Astrocyte (in vitro differentiated cells and primary cell): Measurements from ENCODE around the gene LMNTD2. TPM values are rescaled to one million over a fixed set of nuclear protein-coding genes. Genes with fewer than 3 reads are reported as not detected.
"Not testable (repeated sequence)": the region's sequence is repeated elsewhere in the genome, so short reads cannot be mapped to it uniquely, and the experiment has no call there.

ENCODE experiments used
- DNase-seq: peaks from one replicate; pipeline ENCODE4 v3.0.0-alpha.2; 2010; ENCODE audit warnings: low read depth
- FAIRE-seq: peaks from 2 replicates; lab custom pipeline; 2011; peaks lifted over from hg19 to GRCh38; lab: Jason Lieb, UNC
- H2AFZ ChIP-seq: 2 replicates; pipeline ENCODE4 v1.6.0; 2012; ENCODE audit warnings: low read depth, low read length, inconsistent platforms
- H3K27ac ChIP-seq: 2 replicates; pipeline ENCODE4 v1.5.1; 2011; ENCODE audit warnings: low read depth, low read length, inconsistent platforms
- H3K27me3 ChIP-seq: 2 replicates; pipeline ENCODE4 v1.6.0; 2011; ENCODE audit warnings: low read length, inconsistent platforms; ENCODE audit not compliant: insufficient read depth
- H3K36me3 ChIP-seq: 2 replicates; pipeline ENCODE4 v1.5.1; 2011; ENCODE audit warnings: low read length, inconsistent platforms; ENCODE audit not compliant: insufficient read depth
- H3K4me1 ChIP-seq: 2 replicates; pipeline ENCODE4 v1.5.1; 2011; ENCODE audit warnings: low read length, inconsistent platforms; ENCODE audit not compliant: insufficient read depth
- H3K4me2 ChIP-seq: 2 replicates; pipeline ENCODE4 v1.6.0; 2012; ENCODE audit warnings: low read length, inconsistent platforms
- H3K4me3 ChIP-seq: 2 replicates; pipeline ENCODE4 v1.5.1; 2011; ENCODE audit warnings: low read depth, mild to moderate bottlenecking, low read length, inconsistent platforms; ENCODE audit not compliant: insufficient read depth
- H3K79me2 ChIP-seq: 2 replicates; pipeline ENCODE4 v1.6.0; 2012; ENCODE audit warnings: mild to moderate bottlenecking, low read length, inconsistent platforms; ENCODE audit not compliant: insufficient read depth
- H3K9ac ChIP-seq: 2 replicates; pipeline ENCODE4 v1.6.0; 2012; ENCODE audit warnings: mild to moderate bottlenecking, low read length, inconsistent platforms
- H3K9me3 ChIP-seq: 2 replicates; pipeline ENCODE4 v1.5.1; 2012; ENCODE audit warnings: low read depth, mild to moderate bottlenecking, low read length, inconsistent platforms; ENCODE audit not compliant: insufficient read depth
- H4K20me1 ChIP-seq: 2 replicates; pipeline ENCODE4 v1.6.0; 2012; ENCODE audit warnings: low read length, inconsistent platforms; ENCODE audit not compliant: insufficient read depth
- H3K27ac Mint-ChIP-seq: one replicate; pipeline ENCODE4 v1.8.0; 2021; ENCODE audit warnings: mild to moderate bottlenecking, mixed read lengths; ENCODE audit not compliant: unreplicated experiment
- H3K27me3 Mint-ChIP-seq: one replicate; pipeline ENCODE4 v1.8.0; 2021; ENCODE audit warnings: low read depth, mixed read lengths; ENCODE audit not compliant: unreplicated experiment
- H3K36me3 Mint-ChIP-seq: one replicate; pipeline ENCODE4 v1.8.0; 2021; ENCODE audit warnings: low read depth, mixed read lengths; ENCODE audit not compliant: unreplicated experiment
- H3K4me1 Mint-ChIP-seq: one replicate; pipeline ENCODE4 v1.8.0; 2021; ENCODE audit warnings: low read depth, mixed read lengths; ENCODE audit not compliant: unreplicated experiment
- H3K4me3 Mint-ChIP-seq: one replicate; pipeline ENCODE4 v1.8.0; 2021; ENCODE audit warnings: mild to moderate bottlenecking, moderate library complexity, mixed read lengths; ENCODE audit not compliant: unreplicated experiment
- H3K9me3 Mint-ChIP-seq: one replicate; pipeline ENCODE4 v1.8.0; 2021; ENCODE audit warnings: mild to moderate bottlenecking, mixed read lengths; ENCODE audit not compliant: unreplicated experiment
- CTCF ChIP-seq: IDR thresholded peaks from 2 replicates; pipeline ENCODE4 v1.5.1; 2011; ENCODE audit warnings: low read depth, mild to moderate bottlenecking, inconsistent platforms, low read length, moderate library complexity; ENCODE audit not compliant: insufficient read depth
- EZH2 ChIP-seq: IDR thresholded peaks from 2 replicates; pipeline ENCODE4 v1.6.1; 2012; ENCODE audit warnings: mild to moderate bottlenecking, low read length, inconsistent platforms; ENCODE audit not compliant: insufficient read depth
- total RNA-seq: library from RNA; stranded (reverse); gene quantifications from 2 replicates; pipeline ENCODE4 v1.2.1, GENCODE V29; 2021

The LMNTD2 gene
- total RNA-seq, 1 donor from 2014 or later: 2.8 TPM

GRCh38 chr11:518463-519202 is 41.9 kb downstream of the LMNTD2 start:
- peaks cover 14% of the 10 kb centered on the region for H3K9me3 Mint-ChIP-seq
- H3K36me3 Mint-ChIP-seq: peaks cover 25% of the 10 kb centered on the region
- Histone ChIP-seq H4K20me1 (no peaks in the 10 kb centered on the region), H2AFZ (peak overlapping the region; percentile 50), H3K4me3 (peak overlapping the region; percentile 25), H3K36me3 (peaks cover 3% of the 10 kb centered on the region), H3K9me3 (no peaks in the 10 kb centered on the region), H3K4me1 (no peaks in the 10 kb centered on the region), H3K9ac (no peak overlapping the region), H3K79me2 (no peaks in the 10 kb centered on the region), H3K27me3 (no peaks in the 10 kb centered on the region), H3K4me2 (peak overlapping the region; percentile 67), H3K27ac (no peak overlapping the region)
- TF ChIP-seq EZH2 (no peak), CTCF (peak; percentile 39)
- H3K27ac Mint-ChIP-seq: no peak overlapping the region
- no peaks in the 10 kb centered on the region for H3K27me3 Mint-ChIP-seq
- H3K4me1 Mint-ChIP-seq: no peaks in the 10 kb centered on the region
- FAIRE-seq: no peak
- peak; percentile 89 for DNase-seq
- H3K4me3 Mint-ChIP-seq: no peak overlapping the region

GRCh38 chr11:516918-517685 is 43.4 kb downstream of the LMNTD2 start:
- H3K36me3 Mint-ChIP-seq: peaks cover 32% of the 10 kb centered on the region
- not testable (repeated sequence) for H2AFZ ChIP-seq, H3K36me3 ChIP-seq, H3K27me3 Mint-ChIP-seq, H3K4me3 ChIP-seq, H3K4me1 Mint-ChIP-seq, H3K4me3 Mint-ChIP-seq, H3K79me2 ChIP-seq, H3K27ac Mint-ChIP-seq, DNase-seq, H3K9me3 ChIP-seq, H3K4me2 ChIP-seq, FAIRE-seq, H3K9ac ChIP-seq, H4K20me1 ChIP-seq, H3K27ac ChIP-seq, H3K4me1 ChIP-seq, H3K27me3 ChIP-seq
- H3K9me3 Mint-ChIP-seq: peaks cover 14% of the 10 kb centered on the region

- Mint-ChIP-seq H3K36me3 (peaks cover 32% of the 10 kb centered on the region), H3K9me3 (peaks cover 14% of the 10 kb centered on the region), H3K27ac (no peak overlapping the region), H3K4me1 (no peaks in the 10 kb centered on the region), H3K4me3 (no peak overlapping the region), H3K27me3 (no peaks in the 10 kb centered on the region)
- Histone ChIP-seq H3K4me1 (no peaks in the 10 kb centered on the region), H3K27ac (no peak overlapping the region), H3K9ac (no peak overlapping the region), H2AFZ (no peak overlapping the region), H4K20me1 (no peaks in the 10 kb centered on the region), H3K36me3 (peaks cover 4% of the 10 kb centered on the region), H3K9me3 (no peaks in the 10 kb centered on the region), H3K4me2 (no peak overlapping the region), H3K4me3 (no peak overlapping the region), H3K79me2 (no peaks in the 10 kb centered on the region), H3K27me3 (no peaks in the 10 kb centered on the region)
- FAIRE-seq (no peak), DNase-seq (no peak)
- TF ChIP-seq CTCF (no peak), EZH2 (no peak)
Observed at GRCh38 chr11:516400-516799, 44.1 kb downstream of the LMNTD2 start.
